OCI-LY7 (cell line): ENCODE results near the gene CD3E. TPM values are rescaled to one million over a fixed set of nuclear protein-coding genes. Genes with fewer than 3 reads are reported as not detected.

Experiments used
- BruUV-seq: library from RNA; stranded (reverse); fragments of 400-500 nt; replicated peaks from 2 replicates; lab custom pipeline; 2021; lab: Mats Ljungman, UMichigan
- CTCF ChIA-PET: fragments of 300-600 bp; sonication (Branson Sonifier 250); formaldehyde crosslinking; loops from one replicate; lab custom pipeline; 2022; ENCODE audit warnings: antibody characterized with exemption; ENCODE audit not compliant: unreplicated experiment; lab: Charles Lee
- POLR2A ChIA-PET: fragments of 300-600 bp; sonication (Branson Sonifier 250); formaldehyde crosslinking; loops from one replicate; lab custom pipeline; 2022; ENCODE audit warnings: antibody characterized with exemption; lab: Charles Lee
- DNase-seq: peaks from one replicate; pipeline ENCODE4 v3.0.0-alpha.2; 2015; ENCODE audit warnings: low spot score
- H2AFZ ChIP-seq: fragments of 200-600 bp; sonication (generic), shearing (Covaris generic); 2 replicates; pipeline ENCODE4 v1.6.1; 2014; ENCODE audit warnings: mild to moderate bottlenecking, antibody characterized with exemption, low read length, moderate library complexity
- H3K27ac ChIP-seq: fragments of 200-600 bp; sonication (generic); 2 replicates; pipeline ENCODE4 v1.5.1; 2014; ENCODE audit warnings: mixed run types, low read depth, mild to moderate bottlenecking, moderate library complexity, low read length, inconsistent platforms; ENCODE audit not compliant: poor library complexity, severe bottlenecking
- H3K36me3 ChIP-seq: fragments of 200-600 bp; sonication (generic); 2 replicates; pipeline ENCODE4 v1.6.1; 2014; ENCODE audit warnings: mild to moderate bottlenecking, antibody characterized with exemption, low read length, moderate library complexity, mixed read lengths; ENCODE audit not compliant: insufficient read depth
- H3K4me1 ChIP-seq: fragments of 200-600 bp; sonication (generic); 2 replicates; pipeline ENCODE4 v1.5.1; 2014; ENCODE audit warnings: mild to moderate bottlenecking, low read length; ENCODE audit not compliant: insufficient read depth, poor library complexity, severe bottlenecking
- H3K4me2 ChIP-seq: fragments of 200-600 bp; sonication (generic); 2 replicates; pipeline ENCODE4 v1.6.1; 2014; ENCODE audit warnings: mild to moderate bottlenecking, low read length
- H3K4me3 ChIP-seq: fragments of 200-600 bp; sonication (generic); 2 replicates; pipeline ENCODE4 v1.5.1; 2014; ENCODE audit warnings: mild to moderate bottlenecking, low read depth, low read length; ENCODE audit not compliant: poor library complexity, severe bottlenecking
- H3K79me2 ChIP-seq: fragments of 200-600 bp; sonication (generic); 2 replicates; pipeline ENCODE4 v1.6.1; 2016; ENCODE audit warnings: low read depth, mild to moderate bottlenecking, low read length, moderate library complexity, mixed read lengths; ENCODE audit not compliant: insufficient read depth
- H3K9me2 ChIP-seq: fragments of 200-600 bp; sonication (generic); 2 replicates; pipeline ENCODE4 v1.6.1; 2016; ENCODE audit warnings: mild to moderate bottlenecking, low read length, mixed read lengths; ENCODE audit not compliant: insufficient read depth
- H3K9me3 ChIP-seq: fragments of 200-600 bp; sonication (generic); 2 replicates; pipeline ENCODE4 v1.6.1; 2014; ENCODE audit warnings: mild to moderate bottlenecking, mixed run types, low read length, mixed read lengths
- H4K20me1 ChIP-seq: fragments of 200-600 bp; sonication (generic); 2 replicates; pipeline ENCODE4 v1.6.1; 2014; ENCODE audit warnings: mild to moderate bottlenecking, antibody characterized with exemption, low read length, moderate library complexity, mixed read lengths; ENCODE audit not compliant: insufficient read depth
- CTCF ChIP-seq: fragments of 200-600 bp; sonication (generic); conservative IDR thresholded peaks from 2 replicates; pipeline ENCODE4 v1.5.1; 2014; ENCODE audit warnings: mild to moderate bottlenecking, antibody characterized with exemption, low read length, moderate library complexity, mixed read lengths
- EZH2phosphoT487 ChIP-seq: fragments of 200-600 bp; sonication (generic); IDR thresholded peaks from 2 replicates; pipeline ENCODE4 v1.6.1; 2018; ENCODE audit warnings: low read depth, borderline replicate concordance, mild to moderate bottlenecking, mixed run types, antibody characterized with exemption, low read length, moderate library complexity, mixed read lengths
- intact Hi-C: fragments of 100-400 bp; cut with micrococcal nuclease; formaldehyde crosslinking; loops from one replicate; pipeline ENCODE4 v1.10.0; 2022; ENCODE audit not compliant: unreplicated experiment
- total RNA-seq, 2 experiments: library from RNA; depleted of rRNA in 1 of 2; stranded (reverse); fragments of >200 nt in 1 of 2; shearing (Covaris generic) in 1 of 2; gene quantifications; 2 replicates each; pipeline ENCODE4 v1.2.3, GENCODE V29; 2014 to 2022

The CD3E gene
- total RNA-seq, 2 experiments from 2014 or later: 1.7 TPM; not detected in 1

- Histone ChIP-seq H3K27ac (no peak overlapping the region), H3K9me2 (no peaks in the 10 kb centered on the region), H3K36me3 (no peaks in the 10 kb centered on the region), H4K20me1 (no peaks in the 10 kb centered on the region), H2AFZ (no peak overlapping the region), H3K4me2 (no peak overlapping the region), H3K9me3 (no peaks in the 10 kb centered on the region), H3K4me1 (peaks cover 6% of the 10 kb centered on the region), H3K4me3 (no peak overlapping the region), H3K79me2 (no peaks in the 10 kb centered on the region)
- ChIA-PET CTCF (no interaction called here), POLR2A (interaction anchor here (0.7 kb wide), 1 partner anchor 14 kb away, joined by 3 read pairs; no protein-coding TSS in a partner anchor)
- intact Hi-C loops: no loop called here
- no peak for DNase-seq
- BruUV-seq: no TSS peak
- TF ChIP-seq EZH2phosphoT487 (no peak), CTCF (no peak)
Measured at GRCh38 chr11:118274186-118274585, 30.3 kb upstream of the CD3E start.

GRCh38 chr11:118275176-118275575 lies 29.4 kb upstream of the CD3E start:
- no peak overlapping the region for H3K4me3 ChIP-seq
- H3K36me3 ChIP-seq: no peaks in the 10 kb centered on the region
- DNase-seq: no peak
- H4K20me1 ChIP-seq: no peaks in the 10 kb centered on the region
- POLR2A ChIA-PET: interaction anchor here (0.7 to 1.2 kb wide), 4 partner anchors 23 to 145 kb away, joined by 3 to 5 read pairs (median 4); partner anchors contain the start of gene MPZL3
- CTCF ChIA-PET: no interaction called here
- no peaks in the 10 kb centered on the region; the same call in 1 of the 2 replicates for H3K9me3 ChIP-seq
- no peak overlapping the region for H3K4me2 ChIP-seq
- H3K4me1 ChIP-seq: peaks cover 6% of the 10 kb centered on the region
- H3K79me2 ChIP-seq: no peaks in the 10 kb centered on the region
- H3K9me2 ChIP-seq: no peaks in the 10 kb centered on the region
- H2AFZ ChIP-seq: no peak overlapping the region
- H3K27ac ChIP-seq: no peak overlapping the region
- TF ChIP-seq EZH2phosphoT487: no peak
- TF ChIP-seq CTCF: no peak
- no TSS peak for BruUV-seq
- intact Hi-C loops: no loop called here

GRCh38 chr11:118276422-118276821 lies 28.1 kb upstream of the CD3E start:
- CTCF ChIA-PET: interaction anchor here (1.5 kb wide), 1 partner anchor 77 kb away, joined by 3 read pairs; no protein-coding TSS in a partner anchor
- no peak for DNase-seq
- POLR2A ChIA-PET: interaction anchor here (1.0 to 1.6 kb wide), 3 partner anchors 9 to 80 kb away, joined by 4 to 6 read pairs (median 4); no protein-coding TSS in a partner anchor
- Histone ChIP-seq H3K9me3 (no peaks in the 10 kb centered on the region; the same call in 1 of the 2 replicates), H4K20me1 (no peaks in the 10 kb centered on the region), H3K79me2 (no peaks in the 10 kb centered on the region), H3K36me3 (no peaks in the 10 kb centered on the region), H3K27ac (no peak overlapping the region), H2AFZ (no peak overlapping the region), H3K4me3 (no peak overlapping the region), H3K9me2 (no peaks in the 10 kb centered on the region), H3K4me2 (no peak overlapping the region), H3K4me1 (peaks cover 15% of the 10 kb centered on the region)
- BruUV-seq: no TSS peak
- TF ChIP-seq CTCF: no peak
- TF ChIP-seq EZH2phosphoT487: no peak
- intact Hi-C loops: no loop called here
